GM18502 (cell line): ENCODE data around the gene DNAJC17.

Experiments
- ATAC-seq: cut with Tn5 transposase; IDR thresholded peaks from one replicate; pipeline ENCODE4 v1.9.1; 2021; ENCODE audit warnings: mild to moderate bottlenecking; ENCODE audit not compliant: unreplicated experiment, poor library complexity

DNAJC17 gene

GRCh38 chr15:40793216-40793989, 13.9 kb downstream of the DNAJC17 start:
- no peak for ATAC-seq

- ATAC-seq: no peak
Measured at GRCh38 chr15:40792394-40792793, 14.9 kb downstream of the DNAJC17 start.

GRCh38 chr15:40790718-40791117, 16.6 kb downstream of the DNAJC17 start:
- no peak for ATAC-seq

GRCh38 chr15:40789999-40790398, 17.3 kb downstream of the DNAJC17 start:
- no peak for ATAC-seq

- no peak for ATAC-seq
Measured at GRCh38 chr15:40789119-40789518, 18.2 kb downstream of the DNAJC17 start.

GRCh38 chr15:40787991-40788390, 19.3 kb downstream of the DNAJC17 start:
- ATAC-seq: no peak

GRCh38 chr15:40787344-40787841, 19.9 kb downstream of the DNAJC17 start:
- ATAC-seq: no peak

- no peak for ATAC-seq
Measured at GRCh38 chr15:40785814-40786213, 21.5 kb downstream of the DNAJC17 start.

GRCh38 chr15:40785164-40785563, 22.1 kb downstream of the DNAJC17 start:
- no peak for ATAC-seq

- peak; percentile 62 for ATAC-seq
Measured at GRCh38 chr15:40782609-40783227, 24.6 kb downstream of the DNAJC17 start.

- no peak for ATAC-seq
Measured at GRCh38 chr15:40776537-40777141, 30.6 kb downstream of the DNAJC17 start.

- no peak for ATAC-seq
Measured at GRCh38 chr15:40775740-40776536, 31.3 kb downstream of the DNAJC17 start.

GRCh38 chr15:40775007-40775406, 32.3 kb downstream of the DNAJC17 start:
- no peak for ATAC-seq

- no peak for ATAC-seq
Measured at GRCh38 chr15:40773902-40774301, 33.4 kb downstream of the DNAJC17 start.

GRCh38 chr15:40773496-40773895, 33.8 kb downstream of the DNAJC17 start:
- no peak for ATAC-seq

- no peak for ATAC-seq
Measured at GRCh38 chr15:40772014-40772413, 35.3 kb downstream of the DNAJC17 start.

- ATAC-seq: no peak
Measured at GRCh38 chr15:40771242-40771641, 36.0 kb downstream of the DNAJC17 start.

GRCh38 chr15:40770147-40770721, 37.0 kb downstream of the DNAJC17 start:
- ATAC-seq: no peak

- peak; percentile 46 for ATAC-seq
Measured at GRCh38 chr15:40769274-40770146, 37.8 kb downstream of the DNAJC17 start, which contains the start of gene C15orf62. C15orf62 (plus strand) TSS chr15:40769980; CDS start chr15:40770496, 516 bp downstream.
